COLO668 (cell line): ENCODE results near the gene IL19.
"Not testable (repeated sequence)": the region's sequence is repeated elsewhere in the genome, so short reads cannot be mapped to it uniquely, and the experiment has no call there.

ENCODE experiments used
- DNase-seq: peaks from one replicate; lab custom pipeline; 2025; ENCODE audit not compliant: unreplicated experiment; lab: John Stamatoyannopoulos, UW

IL19 gene

GRCh38 chr1:206739411-206740076 is 31.0 kb upstream of the IL19 start:
- DNase-seq, result no peak

GRCh38 chr1:206741142-206741701 is 29.4 kb upstream of the IL19 start:
- DNase-seq, result no peak

- DNase-seq, result no peak
Observed at GRCh38 chr1:206742719-206743383, 27.7 kb upstream of the IL19 start.

- DNase-seq, result no peak
Observed at GRCh38 chr1:206744683-206745082, 25.9 kb upstream of the IL19 start.

- DNase-seq, result no peak
Observed at GRCh38 chr1:206745301-206745700, 25.3 kb upstream of the IL19 start.

GRCh38 chr1:206748348-206749030 is 22.1 kb upstream of the IL19 start:
- DNase-seq, result no peak

GRCh38 chr1:206751891-206752290 is 18.7 kb upstream of the IL19 start:
- no peak for DNase-seq

- no peak for DNase-seq
Observed at GRCh38 chr1:206752481-206752880, 18.1 kb upstream of the IL19 start.

GRCh38 chr1:206753141-206753540 is 17.4 kb upstream of the IL19 start:
- no peak for DNase-seq

- no peak for DNase-seq
Observed at GRCh38 chr1:206754011-206754410, 16.6 kb upstream of the IL19 start.

GRCh38 chr1:206757524-206758266 is 12.9 kb upstream of the IL19 start:
- no peak for DNase-seq

- no peak for DNase-seq
Observed at GRCh38 chr1:206760590-206760989, 10.0 kb upstream of the IL19 start.

- DNase-seq, result no peak
Observed at GRCh38 chr1:206761159-206761768, 9.3 kb upstream of the IL19 start.

GRCh38 chr1:206762741-206763364 is 7.7 kb upstream of the IL19 start:
- not testable (repeated sequence) for DNase-seq

GRCh38 chr1:206765771-206766170 is 4.8 kb upstream of the IL19 start:
- DNase-seq, result not testable (repeated sequence)

- DNase-seq, result no peak
Observed at GRCh38 chr1:206766251-206766856, 4.2 kb upstream of the IL19 start.

- DNase-seq, result no peak
Observed at GRCh38 chr1:206768472-206769303, 1.9 kb upstream of the IL19 start.

- no peak for DNase-seq
Observed at GRCh38 chr1:206769304-206769731, 1.3 kb upstream of the IL19 start.

- no peak for DNase-seq
Observed at GRCh38 chr1:206771338-206771692, 742 bp downstream of the IL19 start.
